Superior temporal gyrus (tissue), 1 donor: ENCODE results near the gene TIMM29.
A peak's percentile ranks its signal among the peaks of the same experiment; 100 is the strongest.

Experiments
- DNase-seq: peaks from one replicate; pipeline ENCODE4 v3.0.0-alpha.2; 2016; ENCODE audit errors: extremely low spot score

Gene TIMM29

DNA sequence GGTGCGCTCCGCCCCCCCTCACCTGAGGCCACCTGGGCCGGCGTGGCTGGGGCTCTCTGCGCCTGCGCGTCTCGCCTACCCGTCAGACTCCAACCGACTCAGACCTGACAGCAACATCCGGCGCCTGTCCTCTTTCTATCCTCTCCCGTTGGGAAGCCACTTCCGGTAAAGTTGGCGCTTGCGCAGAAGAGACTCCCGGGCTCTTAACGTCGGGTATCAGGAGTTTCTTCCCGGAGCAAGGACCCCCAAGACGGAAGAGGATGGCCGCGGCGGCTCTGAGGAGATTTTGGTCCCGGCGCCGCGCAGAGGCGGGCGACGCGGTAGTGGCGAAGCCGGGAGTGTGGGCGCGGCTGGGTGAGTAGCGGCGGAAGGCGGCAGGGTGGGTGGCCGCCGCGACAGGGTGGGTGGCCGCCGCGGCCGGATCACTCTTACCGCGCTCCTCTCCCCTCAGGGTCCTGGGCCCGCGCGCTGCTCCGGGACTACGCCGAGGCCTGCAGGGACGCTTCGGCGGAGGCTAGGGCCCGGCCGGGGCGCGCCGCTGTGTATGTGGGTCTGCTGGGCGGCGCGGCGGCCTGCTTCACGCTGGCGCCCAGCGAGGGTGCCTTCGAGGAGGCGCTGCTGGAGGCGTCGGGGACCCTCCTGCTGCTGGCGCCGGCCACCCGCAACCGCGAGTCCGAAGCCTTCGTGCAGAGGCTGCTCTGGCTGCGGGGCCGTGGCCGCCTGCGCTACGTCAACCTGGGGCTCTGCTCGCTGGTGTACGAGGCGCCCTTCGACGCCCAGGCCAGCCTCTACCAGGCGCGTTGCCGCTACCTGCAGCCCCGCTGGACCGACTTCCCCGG is at the start of gene TIMM29, which contains the start of gene YIPF2:
Gene TIMM29 (plus strand): TSS at position 249 of the 839 bp plus-strand sequence. CDS start 12 bp downstream, at position 261.
Gene YIPF2 (minus strand): TSS at position 77 of the 839 bp plus-strand sequence. CDS start 229 bp downstream, outside the sequence.
- DNase-seq = peak; percentile 99

DNA sequence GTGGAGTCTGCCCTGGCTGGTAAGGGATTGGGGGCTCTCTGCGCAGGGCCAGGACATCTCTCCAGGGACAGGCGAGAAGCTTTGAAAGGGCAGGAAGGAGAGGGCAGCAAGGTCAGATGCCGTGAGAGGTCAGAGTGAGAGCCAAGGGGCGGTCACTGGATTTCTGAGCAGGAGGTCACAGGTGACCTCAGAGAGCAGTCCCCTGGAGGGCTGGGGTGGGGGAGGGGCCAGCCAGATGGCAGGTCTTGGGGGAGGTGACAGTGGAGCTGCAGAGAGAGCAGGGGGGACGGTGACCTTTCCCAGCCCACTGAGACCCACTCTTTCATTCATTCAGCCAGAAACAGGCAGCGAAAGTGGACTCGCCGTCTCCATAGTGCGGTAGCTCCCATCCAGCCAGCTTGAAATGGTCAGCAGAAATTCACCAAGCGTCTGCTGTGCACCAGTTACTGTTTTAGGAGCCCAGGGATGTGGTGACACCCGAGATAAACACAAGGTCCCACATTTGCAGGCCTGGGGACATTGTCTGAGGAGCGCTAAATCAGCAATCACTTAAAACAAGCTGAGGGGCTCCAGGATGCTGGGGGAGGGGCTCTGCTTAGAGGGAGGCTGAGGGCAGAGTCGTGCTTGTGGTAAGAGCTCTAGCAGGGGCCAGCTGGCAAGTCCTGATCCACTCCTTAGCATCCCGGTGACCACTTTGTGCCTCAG is 47.1 kb upstream of the TIMM29 start:
- DNase-seq = no peak

DNA sequence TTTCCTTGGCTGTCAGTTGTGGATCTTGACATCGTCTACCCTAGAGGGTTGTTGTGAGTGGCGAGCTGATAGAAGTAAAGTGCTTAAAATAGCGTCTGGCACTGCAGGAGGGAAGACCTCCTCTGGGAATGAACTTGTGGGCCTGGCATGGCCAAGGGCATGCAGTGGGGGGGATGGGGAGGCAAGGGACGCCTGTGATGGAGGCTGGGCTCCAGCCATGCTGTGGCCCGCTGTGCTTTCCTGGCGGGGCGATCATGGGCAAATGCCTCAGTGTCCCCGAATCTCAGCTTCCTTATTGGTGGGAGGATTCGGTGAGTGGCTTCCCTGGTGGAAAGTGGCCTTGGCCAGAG is 46.5 kb upstream of the TIMM29 start:
- no peak for DNase-seq

DNA sequence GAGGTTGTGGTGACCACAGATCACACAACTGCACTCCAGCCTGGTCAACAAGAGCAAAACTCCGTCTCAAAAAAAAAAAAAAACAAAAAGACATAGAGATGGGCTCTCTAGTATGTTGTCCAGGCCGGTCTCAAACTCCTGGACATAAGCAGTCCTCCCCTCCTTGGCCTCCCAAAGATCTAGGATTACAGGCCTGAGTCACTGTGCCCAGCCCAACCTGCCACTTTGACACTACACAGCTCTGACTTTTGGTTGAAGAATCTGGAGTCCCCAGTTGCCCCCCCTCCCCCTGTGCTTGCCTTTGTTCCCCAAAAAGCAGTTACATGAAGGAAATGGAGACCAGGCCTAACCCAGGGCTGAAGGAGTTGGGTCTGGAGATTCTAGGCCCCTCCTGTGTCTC is 44.3 kb upstream of the TIMM29 start:
- DNase-seq = no peak

DNA sequence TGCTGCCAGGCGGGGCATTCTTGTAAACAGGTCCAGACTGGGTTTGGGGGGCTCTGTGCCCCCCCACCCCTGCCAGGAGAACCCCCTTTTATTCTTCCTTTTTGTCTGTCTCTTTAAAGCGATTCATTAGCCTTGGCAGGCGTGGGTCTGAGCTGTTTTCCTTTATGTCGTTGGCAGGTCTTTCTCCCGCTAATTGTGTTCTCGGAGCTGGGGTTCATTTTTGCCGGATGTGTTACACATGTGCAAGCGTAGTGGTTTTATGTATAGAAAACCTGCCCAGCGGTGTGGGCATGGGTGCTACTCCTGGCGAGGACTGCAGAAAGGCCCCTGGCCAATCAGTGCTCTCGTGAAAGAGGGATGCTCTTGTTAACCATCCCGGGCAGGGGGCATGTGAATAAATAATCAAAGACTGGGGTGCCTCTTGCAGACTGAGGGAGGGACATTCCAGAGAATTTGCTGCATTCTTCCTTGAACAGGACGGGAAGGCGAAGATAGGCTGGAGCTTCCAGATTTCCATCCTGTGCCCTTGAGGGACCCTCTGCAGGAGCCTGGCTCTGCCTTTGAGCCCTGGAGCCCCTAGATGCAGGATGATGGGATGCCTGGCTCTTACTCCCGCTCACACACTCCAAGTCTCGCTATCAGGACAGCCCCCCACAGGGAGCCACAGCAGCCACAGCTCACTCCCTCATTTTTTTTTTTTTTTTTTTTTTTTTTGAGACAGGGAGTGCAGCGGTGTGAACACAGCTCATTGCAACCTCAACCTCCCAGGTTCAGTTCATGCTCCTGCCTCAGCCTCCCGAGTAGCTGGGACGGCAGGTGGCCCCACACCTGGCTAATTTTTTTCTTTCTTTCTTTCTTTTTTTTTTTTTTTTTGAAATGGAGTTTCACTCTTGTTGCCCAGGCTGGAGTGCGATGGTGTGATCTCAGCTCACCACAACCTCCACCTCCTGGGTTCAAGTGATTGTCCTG is 43.1 kb upstream of the TIMM29 start:
- no peak for DNase-seq

DNA sequence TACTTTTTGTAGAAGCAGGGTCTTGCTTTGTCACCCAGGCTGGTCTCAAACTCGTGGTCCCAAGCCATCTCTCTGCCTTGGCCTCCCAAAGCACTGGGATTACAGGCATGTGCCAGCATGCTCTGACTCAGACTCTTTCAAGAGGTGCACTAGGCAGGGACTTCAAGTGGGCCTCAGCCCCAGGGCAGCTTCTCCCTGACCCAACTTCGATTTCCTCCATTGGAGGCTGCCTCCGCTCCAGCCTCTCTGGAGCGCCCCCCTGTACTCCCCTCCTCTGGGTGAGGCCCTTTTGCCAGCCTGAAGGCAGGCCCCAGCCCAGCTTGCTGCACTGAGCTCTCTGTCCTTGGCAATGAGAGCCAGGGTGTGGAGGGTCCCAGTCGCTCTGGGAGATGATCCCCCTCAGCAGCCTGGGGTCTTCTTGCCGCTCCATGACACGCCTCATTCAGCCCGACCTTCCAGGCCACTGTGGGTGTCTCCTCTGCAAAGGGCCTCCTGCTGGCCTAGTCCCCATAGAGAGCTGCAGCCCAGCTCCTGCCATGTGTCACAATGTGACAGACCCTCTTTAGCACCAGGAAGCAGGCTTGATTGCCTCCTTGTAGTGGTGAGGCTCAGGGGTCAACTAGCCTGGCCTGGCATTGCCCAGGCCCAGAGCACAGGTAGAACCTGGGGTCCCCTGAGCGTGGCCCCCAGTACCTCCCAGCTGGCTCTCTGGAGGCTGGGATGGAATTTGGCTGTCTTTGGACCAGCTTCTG is 40.8 kb upstream of the TIMM29 start:
- no peak for DNase-seq

DNA sequence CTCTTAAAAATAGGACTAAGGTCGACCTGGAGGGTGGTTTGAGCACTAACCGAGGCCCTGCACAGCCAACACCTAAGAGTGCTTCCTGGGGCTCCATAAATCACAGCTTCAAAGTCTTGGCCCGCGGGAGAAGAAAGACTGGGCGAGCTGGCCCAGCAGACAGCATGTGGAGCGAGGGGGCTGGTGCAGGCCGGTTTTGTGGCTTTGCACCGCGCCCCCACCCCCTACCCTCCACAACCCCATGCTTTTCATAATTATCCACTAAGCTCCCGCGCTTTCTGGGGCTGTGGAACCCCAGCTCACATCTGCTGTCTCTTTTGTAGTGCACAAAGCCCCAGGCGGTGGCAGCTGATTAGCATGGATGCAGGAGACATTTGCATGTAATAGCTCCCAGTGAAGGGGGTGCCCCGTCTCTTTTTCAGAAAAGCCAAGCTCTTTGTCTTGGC is 40.2 kb upstream of the TIMM29 start:
- DNase-seq = no peak

DNA sequence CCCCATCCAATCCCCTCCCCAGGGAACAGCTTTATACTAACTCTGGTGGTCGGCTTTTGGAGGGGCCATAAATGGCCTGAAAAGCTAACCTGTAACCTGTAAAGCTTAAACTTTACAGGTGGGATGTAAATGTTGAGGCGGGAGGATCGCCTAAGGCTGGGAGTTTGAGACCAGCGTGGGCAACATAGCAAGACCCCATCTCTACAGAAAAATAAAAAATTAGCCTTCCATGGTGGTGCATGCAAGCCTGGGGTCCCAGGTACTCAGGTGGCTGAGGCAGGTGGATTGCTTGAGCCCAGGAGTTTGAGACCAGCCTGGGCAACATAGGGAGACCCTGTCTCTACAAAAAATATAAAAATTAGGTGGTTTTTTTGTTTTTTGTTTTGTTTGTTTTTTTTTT is 38.7 kb upstream of the TIMM29 start:
- no peak for DNase-seq

DNA sequence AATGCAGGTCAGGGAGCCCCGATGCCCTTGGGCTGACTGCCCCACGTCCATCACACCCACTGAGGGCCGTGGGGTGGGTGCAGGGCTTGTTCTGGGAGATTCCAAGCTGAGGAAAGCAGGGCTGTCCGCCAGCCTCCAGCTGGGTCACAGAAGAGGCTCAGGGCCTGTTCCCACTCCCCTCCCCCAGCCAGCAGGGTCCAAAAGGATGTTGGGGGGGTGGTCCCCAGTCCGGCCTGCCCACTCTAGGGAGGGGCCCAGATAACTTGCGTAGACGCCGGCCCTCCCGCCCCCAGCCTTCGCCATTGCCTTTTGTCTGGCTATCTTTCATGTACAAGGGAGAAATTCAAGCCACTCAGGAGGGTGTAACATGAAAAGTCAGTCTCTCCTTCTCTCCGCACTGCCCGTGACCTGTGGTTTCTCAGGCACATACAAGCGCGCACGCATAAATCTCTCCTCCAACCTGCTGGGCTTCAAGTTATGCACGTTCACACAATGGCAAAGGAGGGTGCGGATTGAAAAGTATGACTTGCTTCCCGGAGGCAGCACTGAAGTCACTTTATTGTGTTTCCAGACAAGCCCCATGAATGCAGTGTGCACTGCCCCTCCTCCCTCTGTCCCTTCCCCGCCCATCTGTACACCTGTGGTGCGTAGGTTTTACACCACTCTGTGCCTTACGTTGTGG is 37.1 kb upstream of the TIMM29 start:
- DNase-seq = no peak

DNA sequence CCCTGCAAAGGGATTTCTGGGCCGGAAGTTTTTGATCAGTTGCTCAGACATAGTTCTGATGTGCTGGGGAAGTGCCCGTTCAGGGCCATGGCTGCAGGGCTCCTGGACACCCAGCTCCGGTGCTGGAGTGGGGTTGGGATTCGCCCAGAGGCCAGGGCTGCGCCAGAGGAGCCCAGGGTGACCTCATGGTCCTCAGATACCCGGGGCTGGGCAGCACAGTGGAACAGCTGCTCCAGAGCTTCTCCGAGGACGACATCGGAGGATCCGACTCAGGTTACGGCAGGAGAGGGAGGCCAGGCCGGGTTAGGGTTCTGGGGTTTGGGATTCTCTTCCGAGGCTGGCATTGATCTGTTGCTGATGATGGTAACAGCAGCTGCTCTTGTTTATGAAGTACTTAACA is 36.4 kb upstream of the TIMM29 start:
- no peak for DNase-seq

DNA sequence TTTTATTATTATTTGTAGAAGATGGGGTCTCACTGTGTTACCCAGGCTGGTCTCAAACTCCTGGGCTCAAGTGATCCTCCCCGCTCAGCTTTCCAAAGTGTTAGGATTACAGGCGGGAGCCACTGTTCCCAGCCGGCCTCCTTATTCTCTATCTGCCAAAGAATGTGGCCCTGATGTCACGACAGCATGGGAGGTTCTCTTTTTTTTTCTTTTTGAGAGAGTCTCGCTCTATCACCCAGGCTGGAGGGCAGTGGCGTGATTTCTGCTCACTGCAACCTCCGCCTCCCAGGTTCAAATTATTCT is 33.7 kb upstream of the TIMM29 start:
- no peak for DNase-seq

DNA sequence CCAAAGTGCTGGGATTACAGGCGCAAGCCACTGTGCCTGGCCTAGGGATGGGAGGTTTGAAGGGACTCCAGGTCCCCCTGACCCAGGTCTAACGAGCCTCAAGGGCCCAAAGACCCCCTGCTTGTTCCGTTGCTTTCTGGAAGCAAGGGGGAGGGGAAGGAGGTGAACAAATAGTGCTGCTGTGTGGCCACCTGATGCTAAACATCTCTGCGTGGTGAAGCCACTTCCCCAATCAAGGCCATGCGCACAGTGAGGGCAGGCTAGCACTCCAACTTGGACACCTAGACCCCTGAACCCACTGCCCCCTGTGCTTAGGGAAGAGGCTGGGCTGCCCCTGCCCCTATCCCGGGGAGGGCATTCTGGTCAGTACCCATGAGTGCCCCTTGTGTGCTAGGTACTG is 33.2 kb upstream of the TIMM29 start:
- DNase-seq = no peak

DNA sequence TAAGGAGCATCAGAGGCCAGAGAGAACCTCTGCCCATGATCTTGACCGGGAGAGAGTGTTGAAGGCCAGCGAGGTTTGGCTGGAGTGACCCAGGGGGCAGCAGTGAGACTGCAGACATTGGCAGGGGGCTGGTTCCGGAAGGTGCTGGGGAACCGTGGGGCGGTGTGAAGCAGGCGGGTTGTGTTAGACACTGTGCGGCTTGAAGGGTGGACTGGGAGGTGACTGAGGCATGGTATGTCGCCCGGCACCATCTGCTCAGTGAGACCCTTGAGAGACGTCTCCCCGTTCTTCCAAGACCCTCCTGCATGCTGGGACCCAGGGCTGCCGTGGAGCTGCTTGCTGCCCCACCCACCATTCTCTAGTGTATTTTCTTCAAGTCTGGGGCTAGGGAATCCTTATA is 32.7 kb upstream of the TIMM29 start:
- DNase-seq = no peak

DNA sequence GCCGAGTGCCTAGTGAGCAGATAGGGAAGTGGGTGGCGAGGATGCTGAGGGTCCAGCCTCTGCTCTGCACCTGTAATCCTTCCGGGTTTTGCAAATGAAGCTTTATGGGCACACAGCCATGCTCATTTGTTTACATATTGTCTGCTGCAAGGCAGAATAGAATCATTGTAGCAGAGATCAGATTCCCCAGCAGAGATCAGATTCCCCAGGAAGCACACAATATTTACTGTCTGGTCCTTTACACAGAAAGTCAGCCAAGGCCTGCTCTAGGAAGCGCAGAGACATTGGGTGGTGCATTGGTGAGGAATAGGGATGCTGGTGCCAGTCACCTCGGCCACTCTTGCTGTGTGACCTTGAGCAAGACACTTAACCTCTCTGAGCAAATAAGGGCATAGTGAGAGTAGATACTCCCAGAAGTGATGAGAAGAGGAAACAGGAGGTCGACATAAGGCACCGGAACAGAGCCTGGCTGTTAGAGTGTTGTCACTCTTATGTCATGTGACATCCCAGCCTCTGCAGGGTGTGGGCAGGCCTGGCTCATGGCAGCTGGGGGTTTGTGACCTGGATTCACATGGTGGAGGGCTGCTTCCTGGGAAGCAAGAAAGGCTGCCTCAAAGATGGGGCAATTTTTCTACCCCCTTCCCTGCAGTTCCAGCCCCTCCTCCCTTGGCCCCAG is 31.6 kb upstream of the TIMM29 start:
- DNase-seq = no peak

DNA sequence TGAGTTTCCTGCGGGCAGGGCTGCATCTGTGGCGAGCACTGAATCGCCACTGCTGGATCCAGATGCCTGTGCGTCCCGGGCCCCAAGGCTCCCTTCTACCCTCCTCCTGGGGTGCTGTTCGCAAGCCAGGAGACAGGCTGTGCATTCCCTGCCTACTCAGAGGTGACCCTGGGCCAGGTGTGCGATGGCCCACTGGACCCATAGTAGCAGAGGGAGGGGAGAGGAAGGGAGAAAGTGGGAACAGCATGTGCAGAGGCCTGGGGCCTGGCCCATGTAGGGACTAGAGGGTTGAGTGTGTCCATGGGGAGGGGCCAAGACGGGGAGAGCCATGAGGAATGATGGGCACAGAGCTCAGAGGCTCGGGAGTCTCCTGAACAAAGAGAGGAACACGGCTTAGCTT is 30.0 kb upstream of the TIMM29 start:
- no peak for DNase-seq

DNA sequence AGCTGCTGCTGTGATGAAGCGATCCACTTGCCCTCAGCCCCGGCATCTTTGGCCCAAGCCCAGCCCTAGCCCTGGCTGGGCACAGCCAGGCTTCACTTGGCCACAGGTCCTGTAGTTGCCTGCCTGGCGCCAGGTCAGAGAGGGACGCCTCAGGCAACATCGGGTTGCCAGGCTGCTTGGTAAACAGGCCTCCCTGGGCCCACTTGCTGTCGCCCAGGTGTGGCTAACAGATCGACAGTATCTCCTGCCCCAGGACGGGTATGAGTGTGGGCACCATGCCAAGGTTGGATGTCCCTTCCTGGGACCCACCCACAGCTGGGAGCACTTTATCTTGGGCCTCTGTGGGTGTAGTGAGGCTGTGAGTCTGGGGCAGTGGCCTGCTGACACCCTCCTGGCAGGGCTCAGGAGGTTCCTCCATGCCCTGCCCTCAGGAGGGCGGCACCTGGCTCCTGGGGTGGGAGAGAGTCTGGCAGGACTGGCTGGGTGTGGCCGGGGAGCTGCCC is 29.4 kb upstream of the TIMM29 start:
- DNase-seq = no peak

DNA sequence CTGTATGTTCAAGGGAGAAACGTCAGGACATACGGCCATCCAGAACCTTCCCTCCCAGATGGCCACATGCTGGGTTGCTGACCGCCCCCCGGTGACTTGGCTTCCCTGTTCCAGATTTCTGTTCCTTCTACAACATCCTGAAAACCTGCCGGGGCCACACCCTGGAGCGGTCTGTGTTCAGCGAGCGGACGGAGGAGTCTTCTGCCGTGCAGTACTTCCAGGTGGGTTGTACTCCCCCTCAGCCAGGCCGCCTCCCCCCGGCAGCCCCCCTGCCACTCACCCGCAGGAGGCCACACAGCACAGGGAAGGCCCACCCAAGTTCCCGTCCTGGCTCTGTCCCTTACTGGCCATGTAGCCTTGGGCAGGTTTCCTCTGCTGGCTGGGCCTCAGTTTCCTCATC is 20.7 kb upstream of the TIMM29 start:
- DNase-seq = no peak

DNA sequence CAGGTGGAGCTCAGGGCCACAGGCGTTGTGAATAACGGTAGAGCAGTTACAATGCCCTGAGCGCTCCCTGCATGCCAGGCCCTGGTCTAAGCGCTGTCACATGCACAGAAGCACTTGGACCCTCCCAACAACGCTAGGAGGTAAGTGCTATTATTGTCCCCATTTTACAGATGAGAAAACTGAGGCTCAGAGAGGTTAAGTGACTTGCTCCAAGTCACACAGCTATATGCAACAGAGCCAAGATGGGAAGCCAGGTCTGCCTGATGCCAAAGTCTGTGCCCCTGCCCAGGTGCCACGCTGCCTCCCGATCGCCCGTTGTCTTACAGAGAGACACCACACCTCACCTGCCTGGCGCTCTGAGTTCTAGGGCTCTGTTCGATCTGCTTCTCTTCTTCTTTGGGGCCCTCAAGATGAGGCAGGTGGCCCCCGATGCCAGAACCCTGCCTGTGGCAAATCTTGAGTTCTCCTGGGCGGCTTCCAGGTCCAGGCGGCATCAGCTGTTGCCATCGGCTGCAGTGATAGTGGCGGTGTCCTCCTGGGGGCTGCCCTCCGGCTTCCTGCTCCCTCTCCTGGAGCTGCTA is 20.1 kb upstream of the TIMM29 start:
- DNase-seq = no peak

DNA sequence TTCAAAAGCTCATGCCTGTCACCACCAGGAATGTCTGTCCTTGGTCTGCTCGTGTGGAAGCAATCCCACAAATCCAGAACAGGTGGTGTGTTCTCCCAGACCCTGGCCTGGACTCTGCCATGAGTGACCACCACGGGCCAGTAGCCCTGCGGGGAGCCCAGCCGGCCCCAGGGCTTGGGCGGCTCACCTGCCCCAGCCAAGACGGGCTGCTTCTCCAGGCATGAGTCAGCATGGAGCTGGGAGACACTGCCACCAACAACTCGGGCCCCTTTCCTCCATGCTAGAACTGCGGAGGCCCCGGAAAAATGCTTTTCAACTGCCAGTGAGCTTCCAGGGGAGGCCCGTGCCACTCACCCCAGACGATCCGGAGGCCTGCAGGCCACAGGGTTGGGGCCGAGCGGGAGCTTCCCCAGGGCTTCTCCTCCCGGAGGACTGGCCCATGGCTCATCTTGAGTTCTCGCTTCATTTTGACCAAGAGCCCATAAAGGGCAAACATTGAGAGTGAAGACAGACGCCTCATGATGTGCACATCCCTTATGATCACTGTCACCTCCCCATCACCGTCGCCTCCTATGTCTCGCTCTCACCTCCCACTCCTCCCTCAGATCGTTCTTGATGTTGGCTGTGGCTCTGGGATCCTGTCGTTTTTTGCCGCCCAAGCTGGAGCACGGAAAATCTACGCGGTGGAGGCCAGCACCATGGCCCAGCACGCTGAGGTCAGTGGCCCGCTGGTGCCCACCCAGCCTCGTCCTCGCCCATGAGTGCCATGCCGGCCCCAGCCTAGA is 16.8 kb upstream of the TIMM29 start:
- DNase-seq = no peak
